Neural cell (in vitro differentiated cells): ENCODE results near the gene RAE1.
"Not testable (repeated sequence)": the region's sequence is repeated elsewhere in the genome, so short reads cannot be mapped to it uniquely, and the experiment has no call there.

Experiments
- EP300 ChIP-seq: fragments of 450-650 bp; conservative IDR thresholded peaks from 2 replicates; pipeline ENCODE4 v1.6.1; 2014; ENCODE audit warnings: antibody characterized with exemption, mild to moderate bottlenecking, moderate library complexity; ENCODE audit not compliant: poor library complexity, severe bottlenecking
- EZH2 ChIP-seq: fragments of 200-600, 300-800 bp; shearing (Covaris generic), sonication (generic); IDR thresholded peaks from 2 replicates; pipeline ENCODE4 v1.6.1; 2014; ENCODE audit warnings: antibody characterized with exemption, low read length, borderline replicate concordance, mild to moderate bottlenecking; ENCODE audit not compliant: insufficient read depth, poor library complexity, severe bottlenecking
- MXI1 ChIP-seq: fragments of 450-650 bp; conservative IDR thresholded peaks from 2 replicates; pipeline ENCODE4 v1.6.1; 2014; ENCODE audit warnings: antibody characterized with exemption, mild to moderate bottlenecking; ENCODE audit not compliant: poor library complexity, severe bottlenecking
- POLR2AphosphoS5 ChIP-seq: IDR thresholded peaks from 2 replicates; pipeline ENCODE4 v1.6.1; 2012
- RAD21 ChIP-seq: fragments of 450-650 bp; conservative IDR thresholded peaks from 2 replicates; pipeline ENCODE4 v1.6.1; 2014; ENCODE audit warnings: antibody characterized with exemption, mild to moderate bottlenecking, moderate library complexity
- SMC3 ChIP-seq: fragments of 450-650 bp; conservative IDR thresholded peaks from 2 replicates; pipeline ENCODE4 v1.6.1; 2014; ENCODE audit warnings: antibody characterized with exemption, mild to moderate bottlenecking, moderate library complexity; ENCODE audit not compliant: poor library complexity
- TAF1 ChIP-seq: IDR thresholded peaks from 2 replicates; pipeline ENCODE4 v1.6.1; 2012; ENCODE audit warnings: low read depth
- TF ChIP-seq, protein P1 (sequence below): fragments of 450-650 bp; IDR thresholded peaks from 2 replicates; pipeline ENCODE4 v1.5.1; 2014; ENCODE audit warnings: antibody characterized with exemption, mild to moderate bottlenecking, moderate library complexity; ENCODE audit not compliant: poor library complexity, severe bottlenecking

DNA sequence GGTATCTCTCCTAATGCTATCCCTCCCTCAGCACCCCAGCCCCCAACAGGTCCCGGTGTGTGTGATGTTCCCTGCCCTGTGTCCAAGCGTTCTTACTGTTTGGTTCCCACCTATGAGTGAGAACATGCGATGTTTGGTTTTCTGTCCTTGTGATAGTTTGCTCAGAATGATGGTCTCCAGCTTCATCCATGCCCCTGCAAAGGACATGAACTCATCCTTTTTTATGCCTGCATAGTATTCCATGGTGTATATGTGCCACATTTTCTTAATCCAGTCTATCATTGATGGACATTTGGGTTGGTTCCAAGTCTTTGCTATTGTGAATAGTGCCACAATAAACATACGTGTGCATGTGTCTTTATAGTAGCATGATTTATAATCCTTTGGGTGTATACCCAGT, 68.4 kb downstream of the RAE1 start:
- TF ChIP-seq, protein P1, sequence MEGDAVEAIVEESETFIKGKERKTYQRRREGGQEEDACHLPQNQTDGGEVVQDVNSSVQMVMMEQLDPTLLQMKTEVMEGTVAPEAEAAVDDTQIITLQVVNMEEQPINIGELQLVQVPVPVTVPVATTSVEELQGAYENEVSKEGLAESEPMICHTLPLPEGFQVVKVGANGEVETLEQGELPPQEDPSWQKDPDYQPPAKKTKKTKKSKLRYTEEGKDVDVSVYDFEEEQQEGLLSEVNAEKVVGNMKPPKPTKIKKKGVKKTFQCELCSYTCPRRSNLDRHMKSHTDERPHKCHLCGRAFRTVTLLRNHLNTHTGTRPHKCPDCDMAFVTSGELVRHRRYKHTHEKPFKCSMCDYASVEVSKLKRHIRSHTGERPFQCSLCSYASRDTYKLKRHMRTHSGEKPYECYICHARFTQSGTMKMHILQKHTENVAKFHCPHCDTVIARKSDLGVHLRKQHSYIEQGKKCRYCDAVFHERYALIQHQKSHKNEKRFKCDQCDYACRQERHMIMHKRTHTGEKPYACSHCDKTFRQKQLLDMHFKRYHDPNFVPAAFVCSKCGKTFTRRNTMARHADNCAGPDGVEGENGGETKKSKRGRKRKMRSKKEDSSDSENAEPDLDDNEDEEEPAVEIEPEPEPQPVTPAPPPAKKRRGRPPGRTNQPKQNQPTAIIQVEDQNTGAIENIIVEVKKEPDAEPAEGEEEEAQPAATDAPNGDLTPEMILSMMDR, result not testable (repeated sequence)
- not testable (repeated sequence) for TF ChIP-seq RAD21, EZH2, EP300, SMC3, MXI1, POLR2AphosphoS5, TAF1
